GM23248 (cell line): ENCODE results near the gene CC2D2A. TPM values are rescaled to one million over a fixed set of nuclear protein-coding genes. Genes with fewer than 3 reads are reported as not detected.

Experiments used
- DNase-seq: peaks from one replicate; pipeline ENCODE4 v3.0.0-alpha.2; 2015
- H2AFZ ChIP-seq: fragments of 200-600 bp; sonication (generic); 2 replicates; pipeline ENCODE4 v1.6.1; 2016; ENCODE audit warnings: antibody characterized with exemption
- H3F3A ChIP-seq: fragments of 200-600 bp; sonication (generic); 2 replicates; pipeline ENCODE4 v1.6.1; 2016; ENCODE audit warnings: mild to moderate bottlenecking, antibody characterized with exemption, mixed run types; ENCODE audit not compliant: insufficient read depth
- H3K27ac ChIP-seq: fragments of 200-600 bp; sonication (generic); 2 replicates; pipeline ENCODE4 v1.5.1; 2016; ENCODE audit warnings: mild to moderate bottlenecking
- H3K27me3 ChIP-seq: fragments of 200-600 bp; sonication (generic); replicated peaks from 2 replicates; pipeline ENCODE4 v1.6.1; 2016; ENCODE audit warnings: mild to moderate bottlenecking; ENCODE audit not compliant: insufficient read depth
- H3K36me3 ChIP-seq: fragments of 200-600 bp; sonication (generic); 2 replicates; pipeline ENCODE4 v1.6.1; 2016; ENCODE audit warnings: low read depth, mild to moderate bottlenecking
- H3K4me1 ChIP-seq: fragments of 200-600 bp; sonication (generic); 2 replicates; pipeline ENCODE4 v1.6.1; 2016; ENCODE audit warnings: mild to moderate bottlenecking; ENCODE audit not compliant: insufficient read depth
- H3K4me2 ChIP-seq: fragments of 200-600 bp; sonication (generic); one replicate; pipeline ENCODE4 v1.6.1; 2016; ENCODE audit warnings: mild to moderate bottlenecking; ENCODE audit not compliant: unreplicated experiment
- H3K4me3 ChIP-seq: fragments of 200-600 bp; sonication (generic); 2 replicates; pipeline ENCODE4 v1.5.1; 2016; ENCODE audit warnings: mild to moderate bottlenecking
- H3K79me2 ChIP-seq: fragments of 200-600 bp; sonication (generic); 2 replicates; pipeline ENCODE4 v1.6.1; 2016; ENCODE audit warnings: mild to moderate bottlenecking; ENCODE audit not compliant: insufficient read depth
- H3K9ac ChIP-seq: fragments of 200-600 bp; sonication (generic); 2 replicates; pipeline ENCODE4 v1.6.1; 2016; ENCODE audit warnings: mild to moderate bottlenecking
- H3K9me2 ChIP-seq: fragments of 200-600 bp; sonication (generic); 2 replicates; pipeline ENCODE4 v1.6.1; 2016; ENCODE audit warnings: mixed run types, mild to moderate bottlenecking, moderate library complexity; ENCODE audit not compliant: insufficient read depth
- H3K9me3 ChIP-seq: fragments of 200-600 bp; sonication (generic); one replicate; pipeline ENCODE4 v1.6.1; 2017; ENCODE audit warnings: low read depth
- H4K20me1 ChIP-seq: fragments of 200-600 bp; sonication (generic); 2 replicates; pipeline ENCODE4 v1.6.0; 2016; ENCODE audit not compliant: insufficient read depth
- EZH2 ChIP-seq: fragments of 200-600 bp; sonication (generic); IDR thresholded peaks from 2 replicates; pipeline ENCODE4 v1.6.1; 2018; ENCODE audit warnings: antibody characterized with exemption, mild to moderate bottlenecking; ENCODE audit not compliant: insufficient read depth, poor library complexity, severe bottlenecking
- EZH2phosphoT487 ChIP-seq: fragments of 200-600 bp; sonication (generic); IDR thresholded peaks from 2 replicates; pipeline ENCODE4 v1.6.1; 2018; ENCODE audit warnings: antibody characterized with exemption, moderate library complexity, mild to moderate bottlenecking, low read depth; ENCODE audit not compliant: insufficient read depth
- WGBS, 2 experiments: methylation state at CpG; one replicate each; pipeline ENCODE4 v1.1.6; 2015 to 2017; ENCODE audit warnings: low lambda C conversion rate in 2 of 2, low coverage in 1 of 2; ENCODE audit errors: missing lambda C conversion rate in 2 of 2; 5-methylcytosine and 5-hydroxymethylcytosine counted together
- in situ Hi-C: fragments of 300-500 bp; cut with MboI; formaldehyde crosslinking; loops from 2 replicates; pipeline ENCODE4 v1.15.0; 2020
- polyA plus RNA-seq: library from polyadenylated mRNA; unstranded; fragments of >200 nt; fragmentation: Nextera tagmentation; extraction: Ambion mirVana; gene quantifications from 2 replicates; pipeline ENCODE4 v1.2.1, GENCODE V29; 2016
- total RNA-seq: library from RNA; depleted of rRNA; stranded (reverse); fragments of >200 nt; shearing (Covaris generic); gene quantifications from 2 replicates; pipeline ENCODE4 v1.2.3, GENCODE V29; 2014

The CC2D2A gene
- total and polyA plus RNA-seq, 2 experiments from 2014 or later, result 10.2 to 11.5 TPM

DNA sequence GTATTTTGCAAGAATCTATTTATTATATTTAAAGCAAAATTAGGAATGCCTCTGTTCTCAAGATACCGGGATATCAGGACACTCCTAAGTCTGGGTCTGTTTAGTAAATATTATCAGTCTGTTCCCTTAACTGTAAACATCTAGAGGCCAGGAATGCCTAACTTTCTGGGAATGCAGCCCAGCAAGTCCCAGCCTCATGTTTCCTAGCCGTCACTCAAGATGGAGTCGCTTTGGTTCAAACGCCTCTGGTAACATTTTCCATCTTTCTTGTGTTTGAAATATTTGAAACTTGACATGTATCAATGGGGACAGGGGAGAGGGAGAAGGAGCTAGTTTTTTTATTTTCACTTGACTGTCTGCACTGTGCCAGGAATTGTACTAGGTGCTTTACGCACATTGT lies 100.1 kb downstream of the CC2D2A start:
- Histone ChIP-seq H3K27ac (no peak overlapping the region), H4K20me1 (no peaks in the 10 kb centered on the region; the same call in 1 of the 2 replicates), H3K4me3 (no peak overlapping the region), H3K4me2 (no peak overlapping the region), H3K9me2 (no peaks in the 10 kb centered on the region), H3K27me3 (no peaks in the 10 kb centered on the region), H3K79me2 (no peaks in the 10 kb centered on the region), H3F3A (no peaks in the 10 kb centered on the region), H2AFZ (no peak overlapping the region), H3K36me3 (peaks cover 17% of the 10 kb centered on the region; the same call in 1 of the 2 replicates), H3K4me1 (no peaks in the 10 kb centered on the region), H3K9me3 (no peaks in the 10 kb centered on the region), H3K9ac (no peak overlapping the region)
- 97 to 99% methylated on average over 5 of the region's 5 CpGs for WGBS, 2 experiments
- DNase-seq, result no peak
- TF ChIP-seq EZH2phosphoT487, result no peak
- no peak for TF ChIP-seq EZH2
- in situ Hi-C loops, result no loop called here

GRCh38 chr4:15575966-15576365 lies 106.3 kb downstream of the CC2D2A start:
- Histone ChIP-seq H2AFZ (no peak overlapping the region), H3K9ac (no peak overlapping the region), H3K4me1 (no peaks in the 10 kb centered on the region), H3K27ac (no peak overlapping the region), H3K4me3 (no peak overlapping the region), H3K79me2 (no peaks in the 10 kb centered on the region), H3K9me2 (no peaks in the 10 kb centered on the region), H4K20me1 (no peaks in the 10 kb centered on the region), H3K4me2 (no peak overlapping the region), H3F3A (no peaks in the 10 kb centered on the region), H3K9me3 (no peaks in the 10 kb centered on the region), H3K27me3 (no peaks in the 10 kb centered on the region), H3K36me3 (no peaks in the 10 kb centered on the region)
- DNase-seq, result no peak
- no peak for TF ChIP-seq EZH2phosphoT487
- no peak for TF ChIP-seq EZH2
- 51 to 68% methylated on average over 2 of the region's 2 CpGs for WGBS, 2 experiments
- in situ Hi-C loops, result no loop called here

GRCh38 chr4:15577508-15577907 lies 107.8 kb downstream of the CC2D2A start:
- Histone ChIP-seq H3K79me2 (no peaks in the 10 kb centered on the region), H3F3A (no peaks in the 10 kb centered on the region), H3K9me3 (no peaks in the 10 kb centered on the region), H4K20me1 (no peaks in the 10 kb centered on the region), H3K9me2 (no peaks in the 10 kb centered on the region), H3K4me2 (no peak overlapping the region), H3K9ac (no peak overlapping the region), H2AFZ (no peak overlapping the region), H3K36me3 (no peaks in the 10 kb centered on the region), H3K4me3 (no peak overlapping the region), H3K27me3 (no peaks in the 10 kb centered on the region), H3K4me1 (peaks cover 5% of the 10 kb centered on the region; the same call in 1 of the 2 replicates), H3K27ac (no peak overlapping the region)
- in situ Hi-C loops, result no loop called here
- peak; percentile 54 for DNase-seq
- TF ChIP-seq EZH2 (no peak), EZH2phosphoT487 (no peak)

DNA sequence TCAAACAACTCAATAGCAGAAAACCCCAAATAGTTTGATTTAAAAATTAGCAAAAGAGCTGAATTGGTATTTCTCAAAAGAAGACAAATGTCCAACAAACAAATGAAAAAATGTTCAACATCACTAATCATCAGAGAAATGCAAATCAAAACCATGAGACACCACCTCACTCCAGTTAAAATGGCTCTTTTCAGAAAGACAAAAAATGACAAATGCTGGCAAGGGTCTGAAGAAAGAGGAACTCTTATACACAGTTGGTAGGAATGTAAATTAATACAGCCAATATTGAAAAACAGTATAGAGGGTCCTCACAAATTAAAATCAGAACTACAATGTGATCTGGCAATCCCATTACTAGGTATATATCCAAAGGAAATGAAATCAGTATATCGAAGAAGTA lies 115.1 kb downstream of the CC2D2A start:
- H3K4me2 ChIP-seq, result no peak overlapping the region
- H3K4me3 ChIP-seq, result no peak overlapping the region
- no peaks in the 10 kb centered on the region for H4K20me1 ChIP-seq
- H3K9ac ChIP-seq, result no peak overlapping the region
- no peaks in the 10 kb centered on the region for H3K27me3 ChIP-seq
- peaks cover 5% of the 10 kb centered on the region; the same call in 1 of the 2 replicates for H3K4me1 ChIP-seq
- TF ChIP-seq EZH2phosphoT487 (no peak), EZH2 (no peak)
- H3F3A ChIP-seq, result no peaks in the 10 kb centered on the region
- H3K9me3 ChIP-seq, result no peaks in the 10 kb centered on the region
- no peak overlapping the region for H3K27ac ChIP-seq
- H3K36me3 ChIP-seq, result no peaks in the 10 kb centered on the region
- in situ Hi-C loops, result no loop called here
- no peak overlapping the region for H2AFZ ChIP-seq
- no peaks in the 10 kb centered on the region for H3K79me2 ChIP-seq
- peaks cover 9% of the 10 kb centered on the region; the same call in 1 of the 2 replicates for H3K9me2 ChIP-seq
- 100% methylated on average over 1 of the region's 1 CpG for whole genome bisulfite sequencing, 2 experiments
- DNase-seq, result no peak

DNA sequence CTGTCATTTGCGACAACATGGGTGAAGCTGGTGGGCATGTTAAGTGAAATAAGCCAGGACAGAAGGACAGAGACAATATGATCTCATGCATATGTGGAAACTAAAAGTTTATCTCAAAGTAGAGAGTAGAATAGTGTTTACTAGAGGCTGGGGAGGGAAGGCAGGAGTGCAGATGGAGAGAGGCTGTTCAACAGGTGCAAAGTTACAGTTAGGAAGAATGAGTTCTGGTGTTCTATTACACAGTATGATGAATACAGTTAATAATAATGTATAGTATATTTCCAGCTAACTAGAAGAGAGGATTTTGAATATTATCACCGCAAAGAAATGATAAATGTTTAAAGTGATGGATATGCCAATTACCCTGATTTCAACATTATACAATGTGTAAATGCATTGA lies 115.6 kb downstream of the CC2D2A start:
- Histone ChIP-seq H2AFZ (no peak overlapping the region), H3K4me2 (no peak overlapping the region), H3K4me3 (no peak overlapping the region), H3K4me1 (peaks cover 5% of the 10 kb centered on the region; the same call in 1 of the 2 replicates), H3K27ac (no peak overlapping the region), H3K79me2 (no peaks in the 10 kb centered on the region), H3K9ac (no peak overlapping the region), H3K27me3 (no peaks in the 10 kb centered on the region), H3F3A (no peaks in the 10 kb centered on the region), H3K36me3 (no peaks in the 10 kb centered on the region), H3K9me2 (peaks cover 9% of the 10 kb centered on the region; the same call in 1 of the 2 replicates), H3K9me3 (no peaks in the 10 kb centered on the region), H4K20me1 (no peaks in the 10 kb centered on the region)
- TF ChIP-seq EZH2phosphoT487, result no peak
- no peak for TF ChIP-seq EZH2
- in situ Hi-C loops, result no loop called here
- DNase-seq, result no peak
- 97 to 98% methylated on average over 2 of the region's 2 CpGs for whole genome bisulfite sequencing, 2 experiments
